Omental fat pad (tissue), 4 donors: ENCODE measurements around the gene SV2B. TPM values are rescaled to one million over a fixed set of nuclear protein-coding genes. Genes with fewer than 3 reads are reported as not detected.
"Not testable (repeated sequence)": the region's sequence is repeated elsewhere in the genome, so short reads cannot be mapped to it uniquely, and the experiment has no call there.

Experiments
- ATAC-seq: fragments of 150-250 bp; one replicate; pipeline ENCODE4 v1.9.1; 2016; ENCODE audit warnings: mild to moderate bottlenecking, moderate library complexity; ENCODE audit not compliant: low FRiP score
- DNase-seq: peaks from one replicate; pipeline ENCODE4 v3.0.0-alpha.2; 2019; ENCODE audit warnings: low spot score
- CTCF ChIP-seq, 3 donors: fragments of 450-650 bp; IDR thresholded peaks; one replicate each; pipeline ENCODE4 v1.5.1; 2016 to 2017; ENCODE audit warnings: antibody characterized with exemption in 3 of 3, mild to moderate bottlenecking in 3 of 3, moderate library complexity in 2 of 3
- total RNA-seq, 4 donors: library from RNA; depleted of rRNA; stranded (reverse); fragments of >200 nt; gene quantifications; one replicate each; pipeline ENCODE4 v1.1.0, GENCODE V29; 2016

SV2B gene
- total RNA-seq, 4 donors from 2014 or later = 1.3 to 9.6 (median 4.2) TPM

GRCh38 chr15:91073768-91074167 lies 26.3 kb upstream of the SV2B start:
- no peak for ATAC-seq
- DNase-seq = no peak
- TF ChIP-seq CTCF (IDR thresholded peaks at IDR 0.05) = no peak

- no peak for TF ChIP-seq CTCF (IDR thresholded peaks at IDR 0.05)
- DNase-seq (no peak), ATAC-seq (no peak)
Measured at GRCh38 chr15:91075739-91076138, 24.3 kb upstream of the SV2B start.

GRCh38 chr15:91077029-91077428 lies 23.0 kb upstream of the SV2B start:
- TF ChIP-seq CTCF (IDR thresholded peaks at IDR 0.05) = no peak

GRCh38 chr15:91093866-91094265 lies 6.2 kb upstream of the SV2B start:
- not testable (repeated sequence) for DNase-seq, ATAC-seq

More at GRCh38 chr15:91077029-91077428, 23.0 kb upstream of the SV2B start:
- ATAC-seq = no peak
- no peak for DNase-seq

GRCh38 chr15:91098451-91098850 lies 1.6 kb upstream of the SV2B start:
- DNase-seq (no peak), ATAC-seq (no peak)
- no peak for TF ChIP-seq CTCF (IDR thresholded peaks at IDR 0.05)

- peak; percentile 90 for ATAC-seq
- TF ChIP-seq CTCF (IDR thresholded peaks at IDR 0.05) = no peak
- DNase-seq = no peak
Measured at GRCh38 chr15:91099616-91099994, 452 bp upstream of the SV2B start.

- no peak for ATAC-seq
- DNase-seq = no peak
- no peak for TF ChIP-seq CTCF (IDR thresholded peaks at IDR 0.05)
Measured at GRCh38 chr15:91100814-91101607, 954 bp downstream of the SV2B start.
